Measurements from ENCODE around the gene ARHGAP6.

ARHGAP6 gene

GRCh38 chrX:11341274-11342201 is 324.2 kb downstream of the ARHGAP6 start:
- H3K36me3 Mint-ChIP-seq, result no peaks in the 10 kb centered on the region
- CTCF ChIA-PET, result no interaction called here
- H3K4me1 Mint-ChIP-seq, result no peaks in the 10 kb centered on the region
- no peak overlapping the region for H3K27ac Mint-ChIP-seq
- DNase-seq, result no peak
- H3K4me3 Mint-ChIP-seq, result no peak overlapping the region
- no peaks in the 10 kb centered on the region for H3K9me3 Mint-ChIP-seq
- no peaks in the 10 kb centered on the region for H3K27me3 Mint-ChIP-seq

GRCh38 chrX:11337292-11338009 is 328.3 kb downstream of the ARHGAP6 start:
- no peak for DNase-seq
- H3K27me3 Mint-ChIP-seq, result no peaks in the 10 kb centered on the region
- H3K27ac Mint-ChIP-seq, result no peak overlapping the region
- H3K4me3 Mint-ChIP-seq, result no peak overlapping the region
- no peaks in the 10 kb centered on the region for H3K4me1 Mint-ChIP-seq
- H3K36me3 Mint-ChIP-seq, result no peaks in the 10 kb centered on the region
- no peaks in the 10 kb centered on the region for H3K9me3 Mint-ChIP-seq
- CTCF ChIA-PET, result no interaction called here

GRCh38 chrX:11336201-11336600 is 329.5 kb downstream of the ARHGAP6 start:
- Mint-ChIP-seq H3K4me3 (no peak overlapping the region), H3K9me3 (no peaks in the 10 kb centered on the region), H3K36me3 (no peaks in the 10 kb centered on the region), H3K4me1 (no peaks in the 10 kb centered on the region), H3K27me3 (no peaks in the 10 kb centered on the region), H3K27ac (no peak overlapping the region)
- DNase-seq, result no peak
- CTCF ChIA-PET, result no interaction called here

- CTCF ChIA-PET, result no interaction called here
- Mint-ChIP-seq H3K27ac (no peak overlapping the region), H3K27me3 (no peaks in the 10 kb centered on the region), H3K9me3 (no peaks in the 10 kb centered on the region), H3K4me1 (no peaks in the 10 kb centered on the region), H3K4me3 (no peak overlapping the region), H3K36me3 (no peaks in the 10 kb centered on the region)
- DNase-seq, result no peak
Measured at GRCh38 chrX:11334165-11334564, 331.6 kb downstream of the ARHGAP6 start.

- Mint-ChIP-seq H3K9me3 (no peaks in the 10 kb centered on the region), H3K4me3 (no peak overlapping the region), H3K36me3 (no peaks in the 10 kb centered on the region), H3K4me1 (no peaks in the 10 kb centered on the region), H3K27me3 (no peaks in the 10 kb centered on the region), H3K27ac (no peak overlapping the region)
- no peak for DNase-seq
- CTCF ChIA-PET, result no interaction called here
Measured at GRCh38 chrX:11331788-11332187, 333.9 kb downstream of the ARHGAP6 start.

- H3K36me3 Mint-ChIP-seq, result no peaks in the 10 kb centered on the region
- CTCF ChIA-PET, result no interaction called here
- no peak for DNase-seq
- H3K4me3 Mint-ChIP-seq, result no peak overlapping the region
- no peaks in the 10 kb centered on the region for H3K4me1 Mint-ChIP-seq
- H3K27me3 Mint-ChIP-seq, result no peaks in the 10 kb centered on the region
- no peaks in the 10 kb centered on the region for H3K9me3 Mint-ChIP-seq
- no peak overlapping the region for H3K27ac Mint-ChIP-seq
Measured at GRCh38 chrX:11329021-11329420, 336.7 kb downstream of the ARHGAP6 start.

- Mint-ChIP-seq H3K9me3 (no peaks in the 10 kb centered on the region), H3K4me1 (no peaks in the 10 kb centered on the region), H3K27ac (no peak overlapping the region), H3K36me3 (no peaks in the 10 kb centered on the region), H3K27me3 (no peaks in the 10 kb centered on the region), H3K4me3 (no peak overlapping the region)
- no peak for DNase-seq
- CTCF ChIA-PET, result no interaction called here
Measured at GRCh38 chrX:11328134-11328533, 337.6 kb downstream of the ARHGAP6 start.

GRCh38 chrX:11321986-11322385 is 343.7 kb downstream of the ARHGAP6 start:
- Mint-ChIP-seq H3K9me3 (no peaks in the 10 kb centered on the region), H3K27me3 (no peaks in the 10 kb centered on the region), H3K36me3 (no peaks in the 10 kb centered on the region), H3K27ac (no peak overlapping the region), H3K4me1 (no peaks in the 10 kb centered on the region), H3K4me3 (no peak overlapping the region)
- CTCF ChIA-PET, result no interaction called here
- no peak for DNase-seq

GRCh38 chrX:11319806-11320520 is 345.8 kb downstream of the ARHGAP6 start:
- CTCF ChIA-PET, result no interaction called here
- Mint-ChIP-seq H3K4me1 (no peaks in the 10 kb centered on the region), H3K9me3 (no peaks in the 10 kb centered on the region), H3K36me3 (no peaks in the 10 kb centered on the region), H3K27me3 (no peaks in the 10 kb centered on the region), H3K4me3 (no peak overlapping the region), H3K27ac (no peak overlapping the region)
- DNase-seq, result no peak

- H3K9me3 Mint-ChIP-seq, result no peaks in the 10 kb centered on the region
- no peaks in the 10 kb centered on the region for H3K36me3 Mint-ChIP-seq
- H3K27ac Mint-ChIP-seq, result no peak overlapping the region
- H3K27me3 Mint-ChIP-seq, result no peaks in the 10 kb centered on the region
- CTCF ChIA-PET, result no interaction called here
- no peaks in the 10 kb centered on the region for H3K4me1 Mint-ChIP-seq
- H3K4me3 Mint-ChIP-seq, result no peak overlapping the region
- no peak for DNase-seq
Measured at GRCh38 chrX:11311706-11312105, 354.0 kb downstream of the ARHGAP6 start.

GRCh38 chrX:11309220-11309619 is 356.5 kb downstream of the ARHGAP6 start:
- H3K9me3 Mint-ChIP-seq, result no peaks in the 10 kb centered on the region
- H3K36me3 Mint-ChIP-seq, result no peaks in the 10 kb centered on the region
- CTCF ChIA-PET, result no interaction called here
- H3K27ac Mint-ChIP-seq, result no peak overlapping the region
- H3K27me3 Mint-ChIP-seq, result no peaks in the 10 kb centered on the region
- no peaks in the 10 kb centered on the region for H3K4me1 Mint-ChIP-seq
- no peak overlapping the region for H3K4me3 Mint-ChIP-seq
- no peak for DNase-seq

GRCh38 chrX:11305641-11306040 is 360.1 kb downstream of the ARHGAP6 start:
- Mint-ChIP-seq H3K27me3 (no peaks in the 10 kb centered on the region), H3K4me1 (no peaks in the 10 kb centered on the region), H3K27ac (no peak overlapping the region), H3K4me3 (no peak overlapping the region), H3K36me3 (no peaks in the 10 kb centered on the region), H3K9me3 (no peaks in the 10 kb centered on the region)
- CTCF ChIA-PET, result no interaction called here
- DNase-seq, result no peak

- CTCF ChIA-PET, result no interaction called here
- H3K9me3 Mint-ChIP-seq, result no peaks in the 10 kb centered on the region
- no peaks in the 10 kb centered on the region for H3K27me3 Mint-ChIP-seq
- H3K4me1 Mint-ChIP-seq, result no peaks in the 10 kb centered on the region
- no peaks in the 10 kb centered on the region for H3K36me3 Mint-ChIP-seq
- no peak for DNase-seq
- no peak overlapping the region for H3K4me3 Mint-ChIP-seq
- H3K27ac Mint-ChIP-seq, result no peak overlapping the region
Measured at GRCh38 chrX:11304829-11305228, 360.9 kb downstream of the ARHGAP6 start.

- H3K36me3 Mint-ChIP-seq, result no peaks in the 10 kb centered on the region
- no peaks in the 10 kb centered on the region for H3K4me1 Mint-ChIP-seq
- no peaks in the 10 kb centered on the region for H3K9me3 Mint-ChIP-seq
- H3K4me3 Mint-ChIP-seq, result no peak overlapping the region
- H3K27ac Mint-ChIP-seq, result no peak overlapping the region
- no peaks in the 10 kb centered on the region for H3K27me3 Mint-ChIP-seq
- CTCF ChIA-PET, result no interaction called here
- no peak for DNase-seq
Measured at GRCh38 chrX:11298600-11298999, 367.1 kb downstream of the ARHGAP6 start.

- no peak for DNase-seq
- Mint-ChIP-seq H3K27me3 (no peaks in the 10 kb centered on the region), H3K4me1 (no peaks in the 10 kb centered on the region), H3K4me3 (no peak overlapping the region), H3K27ac (no peak overlapping the region), H3K9me3 (no peaks in the 10 kb centered on the region), H3K36me3 (no peaks in the 10 kb centered on the region)
- CTCF ChIA-PET, result no interaction called here
Measured at GRCh38 chrX:11296051-11296450, 369.7 kb downstream of the ARHGAP6 start.

Measured in activated naive CD4-positive, alpha-beta T cell treated with anti-CD3 and anti-CD28 coated beads, Interleukin-2, amount 10 ng/mL, durations not matched to agents 7 days and 5 days (primary cell).